Ascending aorta (tissue), 2 donors: ENCODE measurements around the gene STX8. TPM values are rescaled to one million over a fixed set of nuclear protein-coding genes. Genes with fewer than 3 reads are reported as not detected.

Experiments
- DNase-seq, 2 donors: peaks; one replicate each; pipeline ENCODE4 v3.0.0-alpha.2; 2019; ENCODE audit warnings: low spot score in 2 of 2
- H3K27ac ChIP-seq, 2 donors: fragments of 200-600 bp; sonication (generic); one replicate each; pipeline ENCODE4 v1.5.1; 2016 to 2017; ENCODE audit warnings: mild to moderate bottlenecking in 1 of 2
- H3K27me3 ChIP-seq: fragments of 200-600 bp; sonication (generic); one replicate; pipeline ENCODE4 v1.5.1; 2017
- H3K36me3 ChIP-seq, 2 donors: fragments of 200-600 bp; sonication (generic); one replicate each; pipeline ENCODE4 v1.5.1; 2016
- H3K4me1 ChIP-seq, 2 donors: fragments of 200-600 bp; sonication (generic); one replicate each; pipeline ENCODE4 v1.5.1; 2016 to 2017; ENCODE audit warnings: mild to moderate bottlenecking in 1 of 2
- H3K4me3 ChIP-seq, 2 donors: fragments of 200-600 bp; sonication (generic); one replicate each; pipeline ENCODE4 v1.5.1; 2016 to 2017; ENCODE audit warnings: mild to moderate bottlenecking in 1 of 2
- H3K9me3 ChIP-seq, 2 donors: fragments of 200-600 bp; sonication (generic); one replicate each; pipeline ENCODE4 v1.5.1; 2016
- intact Hi-C: fragments of 100-400 bp; cut with DNase I; formaldehyde crosslinking; loops from one replicate; pipeline ENCODE4 v1.15.1; 2023
- total RNA-seq: library from RNA; depleted of rRNA; stranded (reverse); fragments of >200 nt; gene quantifications from one replicate; pipeline ENCODE4 v1.1.0, GENCODE V29; 2016
- TF ChIP-seq, protein P1 (sequence below), 3 experiments: fragments of 200-600 bp in 2 of 3; fragments of 450-650 bp in 1 of 3; sonication (generic) in 2 of 3; IDR thresholded peaks; one replicate each; pipeline ENCODE4 v1.5.1; 2016 to 2019; ENCODE audit warnings: antibody characterized with exemption in 3 of 3, mild to moderate bottlenecking in 1 of 3, moderate library complexity in 1 of 3

The STX8 gene
- total RNA-seq, 1 donor from 2014 or later = 7.6 TPM

DNA sequence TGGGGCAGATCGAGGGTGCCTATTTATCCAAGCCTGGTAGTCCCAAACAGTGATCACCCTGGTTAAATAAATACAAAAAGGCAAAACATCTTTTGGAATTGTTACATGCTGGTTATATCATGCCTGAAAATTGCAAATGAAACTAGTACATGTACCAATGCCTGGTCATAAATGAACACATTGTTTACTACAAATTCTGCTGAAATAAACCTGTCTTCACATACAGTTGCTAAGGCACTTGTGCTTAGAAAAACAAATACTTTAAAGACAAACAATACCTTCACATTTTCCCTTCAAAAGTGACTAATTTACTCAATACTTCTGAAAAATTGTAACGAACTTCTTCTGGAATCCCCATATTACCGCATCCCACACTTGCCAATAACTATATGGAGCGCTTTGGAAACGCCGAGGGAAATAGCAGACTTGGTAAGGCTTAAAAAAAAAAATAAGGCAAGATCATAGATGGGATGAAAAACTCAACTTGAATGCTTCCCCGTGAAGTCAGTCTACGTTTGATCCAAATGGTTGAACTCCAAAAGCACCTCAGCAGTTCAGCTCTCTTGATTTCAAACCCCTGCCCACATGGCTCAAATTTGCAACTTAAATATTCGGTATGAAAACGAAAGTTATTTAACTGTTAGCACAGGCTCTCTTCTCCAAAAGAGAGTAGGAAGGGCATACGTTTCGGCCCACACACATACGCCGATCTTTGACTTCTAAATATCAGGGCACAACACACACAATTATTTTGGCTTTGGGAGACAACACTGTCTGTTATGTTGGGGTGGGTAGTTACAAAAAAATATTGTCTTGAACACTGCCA lies 289.8 kb downstream of the STX8 start:
- H3K9me3 ChIP-seq = no peaks in the 10 kb centered on the region
- no peaks in the 10 kb centered on the region for H3K4me1 ChIP-seq
- no peaks in the 10 kb centered on the region for H3K27me3 ChIP-seq
- no peak overlapping the region for H3K4me3 ChIP-seq
- intact Hi-C loops = no loop called here
- TF ChIP-seq, protein P1, sequence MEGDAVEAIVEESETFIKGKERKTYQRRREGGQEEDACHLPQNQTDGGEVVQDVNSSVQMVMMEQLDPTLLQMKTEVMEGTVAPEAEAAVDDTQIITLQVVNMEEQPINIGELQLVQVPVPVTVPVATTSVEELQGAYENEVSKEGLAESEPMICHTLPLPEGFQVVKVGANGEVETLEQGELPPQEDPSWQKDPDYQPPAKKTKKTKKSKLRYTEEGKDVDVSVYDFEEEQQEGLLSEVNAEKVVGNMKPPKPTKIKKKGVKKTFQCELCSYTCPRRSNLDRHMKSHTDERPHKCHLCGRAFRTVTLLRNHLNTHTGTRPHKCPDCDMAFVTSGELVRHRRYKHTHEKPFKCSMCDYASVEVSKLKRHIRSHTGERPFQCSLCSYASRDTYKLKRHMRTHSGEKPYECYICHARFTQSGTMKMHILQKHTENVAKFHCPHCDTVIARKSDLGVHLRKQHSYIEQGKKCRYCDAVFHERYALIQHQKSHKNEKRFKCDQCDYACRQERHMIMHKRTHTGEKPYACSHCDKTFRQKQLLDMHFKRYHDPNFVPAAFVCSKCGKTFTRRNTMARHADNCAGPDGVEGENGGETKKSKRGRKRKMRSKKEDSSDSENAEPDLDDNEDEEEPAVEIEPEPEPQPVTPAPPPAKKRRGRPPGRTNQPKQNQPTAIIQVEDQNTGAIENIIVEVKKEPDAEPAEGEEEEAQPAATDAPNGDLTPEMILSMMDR (IDR thresholded peaks at IDR 0.05) = no peak
- no peak for DNase-seq
- no peak overlapping the region for H3K27ac ChIP-seq
- H3K36me3 ChIP-seq = no peaks in the 10 kb centered on the region

- Histone ChIP-seq H3K27me3 (no peaks in the 10 kb centered on the region), H3K4me1 (no peaks in the 10 kb centered on the region), H3K4me3 (no peak overlapping the region), H3K9me3 (no peaks in the 10 kb centered on the region), H3K27ac (no peak overlapping the region), H3K36me3 (no peaks in the 10 kb centered on the region)
- TF ChIP-seq, protein P1 (IDR thresholded peaks at IDR 0.05) = no peak
- intact Hi-C loops = no loop called here
- no peak for DNase-seq
These were observed 290.7 kb downstream of the STX8 start for GRCh38 chr17:9284884-9285283.

- no peaks in the 10 kb centered on the region for H3K4me1 ChIP-seq
- TF ChIP-seq, protein P1 (IDR thresholded peaks at IDR 0.05) = no peak
- intact Hi-C loops = no loop called here
- H3K27ac ChIP-seq = no peak overlapping the region
- no peak overlapping the region for H3K4me3 ChIP-seq
- no peak for DNase-seq
- H3K36me3 ChIP-seq = no peaks in the 10 kb centered on the region
- no peaks in the 10 kb centered on the region for H3K27me3 ChIP-seq
- H3K9me3 ChIP-seq = no peaks in the 10 kb centered on the region
These were observed 291.7 kb downstream of the STX8 start for GRCh38 chr17:9283909-9284308.

DNA sequence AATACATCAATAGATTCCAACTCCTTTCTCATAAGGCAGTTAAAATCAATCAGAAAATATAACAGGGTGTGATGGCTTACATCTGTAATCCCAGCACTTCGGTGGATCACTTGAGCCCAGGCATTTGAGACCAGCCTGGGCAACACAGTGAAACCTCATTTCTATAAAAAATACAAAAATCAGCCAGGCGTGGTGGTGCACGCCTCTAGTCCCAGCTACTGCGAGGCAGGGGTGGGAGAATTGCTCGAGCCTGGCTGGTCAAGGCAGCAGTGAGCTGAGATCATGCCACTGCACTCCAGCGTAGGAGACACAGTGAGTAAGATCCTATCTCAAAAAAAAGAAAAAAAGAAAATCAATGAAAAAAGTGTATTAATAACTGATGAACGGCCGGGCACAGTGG lies 295.7 kb downstream of the STX8 start:
- H3K4me1 ChIP-seq = no peaks in the 10 kb centered on the region
- DNase-seq = no peak
- H3K4me3 ChIP-seq = no peak overlapping the region
- TF ChIP-seq, protein P1 (IDR thresholded peaks at IDR 0.05) = no peak
- no peaks in the 10 kb centered on the region for H3K27me3 ChIP-seq
- H3K27ac ChIP-seq = no peak overlapping the region
- no peaks in the 10 kb centered on the region for H3K36me3 ChIP-seq
- intact Hi-C loops = no loop called here
- no peaks in the 10 kb centered on the region for H3K9me3 ChIP-seq

GRCh38 chr17:9274973-9275372 lies 300.6 kb downstream of the STX8 start:
- Histone ChIP-seq H3K36me3 (no peaks in the 10 kb centered on the region), H3K4me1 (no peaks in the 10 kb centered on the region), H3K27me3 (no peaks in the 10 kb centered on the region), H3K9me3 (no peaks in the 10 kb centered on the region), H3K4me3 (no peak overlapping the region), H3K27ac (no peak overlapping the region)
- no peak for DNase-seq
- intact Hi-C loops = no loop called here
- TF ChIP-seq, protein P1 (IDR thresholded peaks at IDR 0.05) = no peak
